Chondrocyte (in vitro differentiated cells): ENCODE measurements around the gene N4BP2L1. TPM values are rescaled to one million over a fixed set of nuclear protein-coding genes. Genes with fewer than 3 reads are reported as not detected.

Experiments
- DNase-seq: peaks from one replicate; pipeline ENCODE4 v3.0.0; 2021; ENCODE audit warnings: mixed read lengths, low spot score
- H3K27ac Mint-ChIP-seq: one replicate; pipeline ENCODE4 v1.8.0; 2021; ENCODE audit warnings: mild to moderate bottlenecking, moderate library complexity, mixed read lengths; ENCODE audit not compliant: unreplicated experiment
- H3K27me3 Mint-ChIP-seq: 2 replicates; pipeline ENCODE4 v1.8.0; 2021; ENCODE audit warnings: low read depth, mixed read lengths
- H3K36me3 Mint-ChIP-seq: 2 replicates; pipeline ENCODE4 v1.8.0; 2021; ENCODE audit warnings: low read depth, mixed read lengths
- H3K4me1 Mint-ChIP-seq: 2 replicates; pipeline ENCODE4 v1.8.0; 2021; ENCODE audit warnings: low read depth, mild to moderate bottlenecking, mixed read lengths
- H3K4me3 Mint-ChIP-seq: one replicate; pipeline ENCODE4 v1.8.0; 2021; ENCODE audit warnings: mild to moderate bottlenecking, moderate library complexity, mixed read lengths; ENCODE audit not compliant: unreplicated experiment
- H3K9me3 Mint-ChIP-seq: 2 replicates; pipeline ENCODE4 v1.8.0; 2021; ENCODE audit warnings: low read depth, mixed read lengths
- CTCF ChIP-seq: fragments of 200-600 bp; sonication (generic); IDR thresholded peaks from 2 replicates; pipeline ENCODE4 v1.5.0; 2021; ENCODE audit warnings: antibody characterized with exemption, mild to moderate bottlenecking, moderate library complexity
- total RNA-seq: library from RNA; stranded (reverse); gene quantifications from 3 replicates; pipeline ENCODE4 v1.2.1, GENCODE V29; 2021

The N4BP2L1 gene
- total RNA-seq, 1 donor from 2014 or later: 3.3 TPM

DNA sequence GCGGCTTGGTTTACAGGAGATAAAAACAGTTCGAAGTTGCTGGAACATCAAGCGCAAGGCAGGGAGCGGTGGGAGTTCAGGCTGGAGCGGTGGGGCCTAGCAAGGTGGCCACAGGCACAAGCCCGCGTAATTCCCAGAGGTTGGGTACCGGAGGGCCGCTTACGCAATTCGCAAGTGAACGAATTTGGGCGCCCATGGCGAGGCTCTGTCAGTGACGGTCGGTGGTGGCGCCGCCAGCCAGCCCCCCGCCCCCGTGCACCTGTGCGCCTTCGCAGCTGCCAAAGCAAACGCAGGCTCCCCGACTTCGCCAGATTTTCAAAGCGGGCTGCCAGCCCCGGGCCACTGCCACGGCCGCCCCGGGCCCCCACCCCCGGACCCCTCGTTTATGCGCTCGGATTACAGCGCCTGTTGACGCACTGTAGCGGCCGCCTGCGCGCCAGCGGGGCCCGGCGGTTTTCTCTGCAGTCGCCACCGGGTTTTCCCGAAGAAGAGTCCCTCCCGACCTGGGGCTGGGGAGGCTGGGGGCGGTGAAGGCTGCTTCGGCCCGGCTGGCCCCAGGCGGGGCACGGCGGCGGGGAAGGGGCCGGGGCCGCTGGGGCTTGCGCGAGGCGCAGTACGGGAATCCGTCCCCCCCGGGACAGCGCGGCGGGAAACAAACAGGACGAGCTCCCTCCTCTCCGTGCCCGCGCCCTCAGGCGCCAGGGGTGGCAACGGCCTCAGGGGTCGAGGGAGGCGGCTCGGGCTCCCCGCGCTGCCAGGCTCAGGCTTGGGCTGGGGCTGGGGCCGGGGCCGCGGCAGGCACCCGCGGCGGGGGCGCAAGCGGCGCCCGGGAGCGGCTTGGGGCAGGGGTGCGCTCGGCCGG is 709 bp downstream of the N4BP2L1 start:
- Mint-ChIP-seq H3K4me1 (peaks cover 20% of the 10 kb centered on the region), H3K9me3 (no peaks in the 10 kb centered on the region), H3K27me3 (no peaks in the 10 kb centered on the region), H3K4me3 (peak overlapping the region; percentile 57), H3K36me3 (peaks cover 25% of the 10 kb centered on the region), H3K27ac (peak overlapping the region; percentile 45)
- no peak for DNase-seq
- no peak for TF ChIP-seq CTCF

DNA sequence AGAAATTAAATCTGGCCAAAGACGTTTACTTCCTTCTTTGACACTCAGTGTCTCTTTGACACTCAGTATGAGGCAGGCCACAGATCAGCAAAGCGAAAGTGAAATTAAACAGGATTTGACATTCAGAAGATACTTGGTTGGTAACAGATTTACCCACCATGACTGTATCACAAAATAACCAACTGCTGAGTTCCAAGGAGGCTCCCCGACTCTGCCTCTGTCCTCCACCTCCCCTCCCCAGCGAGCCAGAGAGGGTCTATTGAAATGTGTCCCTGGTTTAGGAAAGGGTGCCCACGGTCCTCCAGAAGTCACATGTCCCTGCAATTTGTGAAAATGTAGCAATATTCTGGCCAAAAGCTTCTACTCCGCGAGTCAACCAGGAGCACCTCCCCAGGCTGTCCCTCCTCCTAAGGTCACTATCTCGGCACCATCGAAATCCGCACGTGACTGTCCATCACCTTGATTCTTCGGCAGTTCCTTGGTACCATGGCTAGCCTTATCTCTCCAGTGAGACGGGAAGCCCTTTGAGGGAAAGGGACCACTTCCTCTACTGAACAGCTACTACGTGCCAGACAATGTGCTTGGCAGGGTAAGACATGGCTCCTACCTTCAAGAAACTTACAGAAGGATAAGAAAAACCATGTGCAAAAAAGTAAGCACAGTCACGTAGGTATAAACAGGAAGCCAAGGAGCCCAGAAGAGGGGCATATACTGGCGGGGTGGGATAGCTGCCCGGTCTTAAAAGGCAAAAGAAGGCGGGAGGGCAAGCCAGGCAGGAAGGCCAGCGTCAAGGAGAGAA is 1.5 kb downstream of the N4BP2L1 start:
- Mint-ChIP-seq H3K27ac (peak overlapping the region; percentile 45), H3K27me3 (no peaks in the 10 kb centered on the region), H3K9me3 (no peaks in the 10 kb centered on the region), H3K36me3 (peaks cover 25% of the 10 kb centered on the region), H3K4me1 (peaks cover 20% of the 10 kb centered on the region), H3K4me3 (peak overlapping the region; percentile 57)
- no peak for TF ChIP-seq CTCF
- no peak for DNase-seq

- no peak for DNase-seq
- no peak overlapping the region for H3K27ac Mint-ChIP-seq
- peaks cover 20% of the 10 kb centered on the region for H3K4me1 Mint-ChIP-seq
- peaks cover 20% of the 10 kb centered on the region for H3K36me3 Mint-ChIP-seq
- TF ChIP-seq CTCF: no peak
- H3K4me3 Mint-ChIP-seq: no peak overlapping the region
- no peaks in the 10 kb centered on the region for H3K9me3 Mint-ChIP-seq
- H3K27me3 Mint-ChIP-seq: no peaks in the 10 kb centered on the region
These were observed 2.8 kb downstream of the N4BP2L1 start for GRCh38 chr13:32425158-32425557.

- no peak for TF ChIP-seq CTCF
- Mint-ChIP-seq H3K4me3 (no peak overlapping the region), H3K27ac (no peak overlapping the region), H3K36me3 (peaks cover 24% of the 10 kb centered on the region), H3K27me3 (no peaks in the 10 kb centered on the region), H3K4me1 (peaks cover 18% of the 10 kb centered on the region), H3K9me3 (peaks cover 6% of the 10 kb centered on the region)
- no peak for DNase-seq
These were observed 4.3 kb downstream of the N4BP2L1 start for GRCh38 chr13:32423592-32423991.

DNA sequence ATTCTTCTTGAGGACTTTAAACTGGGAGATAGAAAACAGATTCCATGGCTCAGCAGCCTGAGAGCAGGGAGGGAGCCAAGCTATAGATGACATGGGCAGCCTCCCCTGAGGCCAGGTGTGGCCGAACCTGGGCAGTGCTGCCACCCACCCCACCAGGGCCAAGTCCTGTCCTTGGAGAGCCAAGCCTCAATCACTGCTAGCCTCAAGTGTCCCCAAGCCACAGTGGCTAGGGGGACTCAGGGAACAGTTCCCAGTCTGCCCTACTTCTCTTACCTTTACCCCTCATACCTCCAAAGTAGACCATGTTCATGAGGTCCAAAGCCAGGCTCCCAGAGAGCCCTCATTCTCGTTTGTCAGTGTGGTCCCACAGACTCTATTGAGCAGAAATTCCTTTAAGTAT is 8.1 kb downstream of the N4BP2L1 start:
- Mint-ChIP-seq H3K4me3 (no peak overlapping the region), H3K4me1 (no peaks in the 10 kb centered on the region), H3K27ac (no peak overlapping the region), H3K36me3 (peaks cover 19% of the 10 kb centered on the region), H3K9me3 (peaks cover 8% of the 10 kb centered on the region), H3K27me3 (no peaks in the 10 kb centered on the region)
- no peak for DNase-seq
- TF ChIP-seq CTCF: no peak
